H1 (cell line): ENCODE results near the gene TNPO3. TPM values are rescaled to one million over a fixed set of nuclear protein-coding genes. Genes with fewer than 3 reads are reported as not detected.

ENCODE experiments used
- EZH2 ChIP-seq: fragments of 200-600 bp; sonication (generic); IDR thresholded peaks from 2 replicates; pipeline ENCODE4 v1.7.1; 2012; ENCODE audit warnings: low read depth, mild to moderate bottlenecking, moderate library complexity, low read length, inconsistent platforms; ENCODE audit not compliant: severe bottlenecking
- FOSL1 ChIP-seq: IDR thresholded peaks from 2 replicates; pipeline ENCODE4 v1.6.1; 2011; ENCODE audit warnings: mild to moderate bottlenecking, low read depth, low read length, moderate library complexity; ENCODE audit not compliant: insufficient read depth
- GTF2F1 ChIP-seq: IDR thresholded peaks from 2 replicates; pipeline ENCODE4 v1.6.1; 2012; ENCODE audit warnings: low read depth, low read length, improper control_type of control experiment, borderline replicate concordance
- RFX5 ChIP-seq: IDR thresholded peaks from 2 replicates; pipeline ENCODE4 v1.6.1; 2011; ENCODE audit warnings: low read depth, low read length, improper control_type of control experiment, borderline replicate concordance
- SP4 ChIP-seq: IDR thresholded peaks from 2 replicates; pipeline ENCODE4 v1.6.1; 2012; ENCODE audit warnings: low read length, inconsistent platforms
- SUZ12 ChIP-seq: fragments of 200-600 bp; sonication (generic); IDR thresholded peaks from 2 replicates; pipeline ENCODE4 v1.6.1; 2012; ENCODE audit warnings: mild to moderate bottlenecking, inconsistent platforms, low read length, moderate library complexity, mixed read lengths
- polyA plus RNA-seq, 7 experiments: library from polyadenylated mRNA; depleted of rRNA in 3 of 7; stranded (reverse) in 5 of 7; unstranded in 2 of 7; fragments of >200 nt in 5 of 7; fragments of 200-250 nt in 2 of 7; gene quantifications; 1 replicate in 5 of 7; 2 replicates in 1 of 7; 4 replicates in 1 of 7; pipeline versions ENCODE4 v1.2.1 to v1.2.3, GENCODE V29; 2011 to 2013; ENCODE audit warnings: missing spikeins in 2 of 7, mixed read lengths in 2 of 7
- total RNA-seq: library from RNA; stranded (reverse); fragmentation: NEBNext Ultra II Directional; extraction: Animal tissue kit (Norgen Biotek cat#: 25700); gene quantifications from 2 replicates; pipeline ENCODE4 v1.2.1, GENCODE V29; 2021
- TF ChIP-seq, protein P1 (sequence below): fragments of 300-600 bp; sonication (generic); IDR thresholded peaks from 2 replicates; pipeline ENCODE4 v1.7.1; 2012; ENCODE audit warnings: low read length, moderate library complexity, mild to moderate bottlenecking, inconsistent platforms; ENCODE audit not compliant: insufficient replicate concordance

The TNPO3 gene
- total and polyA plus RNA-seq, 2 of the 8 experiments (the other 6 are each of a cell fraction or from before 2014, with no cell fraction given) = 67.6 to 99.2 TPM

DNA sequence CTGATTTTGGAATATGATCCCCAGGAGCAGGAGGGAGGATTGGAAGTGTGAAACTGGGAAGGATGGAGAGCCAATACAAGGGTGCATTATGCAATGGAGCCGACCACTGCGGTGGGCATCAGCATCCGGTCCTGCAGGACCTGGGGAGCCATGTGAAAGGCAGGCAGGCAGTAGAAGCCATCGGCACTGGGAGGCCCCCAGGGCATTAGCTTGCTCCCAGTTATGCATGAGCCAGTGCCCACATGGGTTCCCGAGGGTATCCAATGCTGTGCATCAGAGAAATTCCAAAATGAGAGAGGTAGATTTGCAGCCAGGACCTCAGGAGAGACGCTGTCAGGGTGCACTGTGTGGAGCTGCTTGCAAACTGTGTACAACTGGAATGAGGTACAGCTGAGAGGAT is 135.7 kb downstream of the TNPO3 start (continued):
- TF ChIP-seq GTF2F1 = no peak
- no peak for TF ChIP-seq RFX5
- no peak for TF ChIP-seq FOSL1
- TF ChIP-seq SUZ12 = no peak
- TF ChIP-seq, protein P1, sequence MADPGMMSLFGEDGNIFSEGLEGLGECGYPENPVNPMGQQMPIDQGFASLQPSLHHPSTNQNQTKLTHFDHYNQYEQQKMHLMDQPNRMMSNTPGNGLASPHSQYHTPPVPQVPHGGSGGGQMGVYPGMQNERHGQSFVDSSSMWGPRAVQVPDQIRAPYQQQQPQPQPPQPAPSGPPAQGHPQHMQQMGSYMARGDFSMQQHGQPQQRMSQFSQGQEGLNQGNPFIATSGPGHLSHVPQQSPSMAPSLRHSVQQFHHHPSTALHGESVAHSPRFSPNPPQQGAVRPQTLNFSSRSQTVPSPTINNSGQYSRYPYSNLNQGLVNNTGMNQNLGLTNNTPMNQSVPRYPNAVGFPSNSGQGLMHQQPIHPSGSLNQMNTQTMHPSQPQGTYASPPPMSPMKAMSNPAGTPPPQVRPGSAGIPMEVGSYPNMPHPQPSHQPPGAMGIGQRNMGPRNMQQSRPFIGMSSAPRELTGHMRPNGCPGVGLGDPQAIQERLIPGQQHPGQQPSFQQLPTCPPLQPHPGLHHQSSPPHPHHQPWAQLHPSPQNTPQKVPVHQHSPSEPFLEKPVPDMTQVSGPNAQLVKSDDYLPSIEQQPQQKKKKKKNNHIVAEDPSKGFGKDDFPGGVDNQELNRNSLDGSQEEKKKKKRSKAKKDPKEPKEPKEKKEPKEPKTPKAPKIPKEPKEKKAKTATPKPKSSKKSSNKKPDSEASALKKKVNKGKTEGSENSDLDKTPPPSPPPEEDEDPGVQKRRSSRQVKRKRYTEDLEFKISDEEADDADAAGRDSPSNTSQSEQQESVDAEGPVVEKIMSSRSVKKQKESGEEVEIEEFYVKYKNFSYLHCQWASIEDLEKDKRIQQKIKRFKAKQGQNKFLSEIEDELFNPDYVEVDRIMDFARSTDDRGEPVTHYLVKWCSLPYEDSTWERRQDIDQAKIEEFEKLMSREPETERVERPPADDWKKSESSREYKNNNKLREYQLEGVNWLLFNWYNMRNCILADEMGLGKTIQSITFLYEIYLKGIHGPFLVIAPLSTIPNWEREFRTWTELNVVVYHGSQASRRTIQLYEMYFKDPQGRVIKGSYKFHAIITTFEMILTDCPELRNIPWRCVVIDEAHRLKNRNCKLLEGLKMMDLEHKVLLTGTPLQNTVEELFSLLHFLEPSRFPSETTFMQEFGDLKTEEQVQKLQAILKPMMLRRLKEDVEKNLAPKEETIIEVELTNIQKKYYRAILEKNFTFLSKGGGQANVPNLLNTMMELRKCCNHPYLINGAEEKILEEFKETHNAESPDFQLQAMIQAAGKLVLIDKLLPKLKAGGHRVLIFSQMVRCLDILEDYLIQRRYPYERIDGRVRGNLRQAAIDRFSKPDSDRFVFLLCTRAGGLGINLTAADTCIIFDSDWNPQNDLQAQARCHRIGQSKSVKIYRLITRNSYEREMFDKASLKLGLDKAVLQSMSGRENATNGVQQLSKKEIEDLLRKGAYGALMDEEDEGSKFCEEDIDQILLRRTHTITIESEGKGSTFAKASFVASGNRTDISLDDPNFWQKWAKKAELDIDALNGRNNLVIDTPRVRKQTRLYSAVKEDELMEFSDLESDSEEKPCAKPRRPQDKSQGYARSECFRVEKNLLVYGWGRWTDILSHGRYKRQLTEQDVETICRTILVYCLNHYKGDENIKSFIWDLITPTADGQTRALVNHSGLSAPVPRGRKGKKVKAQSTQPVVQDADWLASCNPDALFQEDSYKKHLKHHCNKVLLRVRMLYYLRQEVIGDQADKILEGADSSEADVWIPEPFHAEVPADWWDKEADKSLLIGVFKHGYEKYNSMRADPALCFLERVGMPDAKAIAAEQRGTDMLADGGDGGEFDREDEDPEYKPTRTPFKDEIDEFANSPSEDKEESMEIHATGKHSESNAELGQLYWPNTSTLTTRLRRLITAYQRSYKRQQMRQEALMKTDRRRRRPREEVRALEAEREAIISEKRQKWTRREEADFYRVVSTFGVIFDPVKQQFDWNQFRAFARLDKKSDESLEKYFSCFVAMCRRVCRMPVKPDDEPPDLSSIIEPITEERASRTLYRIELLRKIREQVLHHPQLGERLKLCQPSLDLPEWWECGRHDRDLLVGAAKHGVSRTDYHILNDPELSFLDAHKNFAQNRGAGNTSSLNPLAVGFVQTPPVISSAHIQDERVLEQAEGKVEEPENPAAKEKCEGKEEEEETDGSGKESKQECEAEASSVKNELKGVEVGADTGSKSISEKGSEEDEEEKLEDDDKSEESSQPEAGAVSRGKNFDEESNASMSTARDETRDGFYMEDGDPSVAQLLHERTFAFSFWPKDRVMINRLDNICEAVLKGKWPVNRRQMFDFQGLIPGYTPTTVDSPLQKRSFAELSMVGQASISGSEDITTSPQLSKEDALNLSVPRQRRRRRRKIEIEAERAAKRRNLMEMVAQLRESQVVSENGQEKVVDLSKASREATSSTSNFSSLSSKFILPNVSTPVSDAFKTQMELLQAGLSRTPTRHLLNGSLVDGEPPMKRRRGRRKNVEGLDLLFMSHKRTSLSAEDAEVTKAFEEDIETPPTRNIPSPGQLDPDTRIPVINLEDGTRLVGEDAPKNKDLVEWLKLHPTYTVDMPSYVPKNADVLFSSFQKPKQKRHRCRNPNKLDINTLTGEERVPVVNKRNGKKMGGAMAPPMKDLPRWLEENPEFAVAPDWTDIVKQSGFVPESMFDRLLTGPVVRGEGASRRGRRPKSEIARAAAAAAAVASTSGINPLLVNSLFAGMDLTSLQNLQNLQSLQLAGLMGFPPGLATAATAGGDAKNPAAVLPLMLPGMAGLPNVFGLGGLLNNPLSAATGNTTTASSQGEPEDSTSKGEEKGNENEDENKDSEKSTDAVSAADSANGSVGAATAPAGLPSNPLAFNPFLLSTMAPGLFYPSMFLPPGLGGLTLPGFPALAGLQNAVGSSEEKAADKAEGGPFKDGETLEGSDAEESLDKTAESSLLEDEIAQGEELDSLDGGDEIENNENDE = no peak
- no peak for TF ChIP-seq EZH2
- TF ChIP-seq SP4 = no peak
